HepG2 (cell line): Measurements from ENCODE around the gene SNU13. TPM values are rescaled to one million over a fixed set of nuclear protein-coding genes. Genes with fewer than 3 reads are reported as not detected.

Experiments used
- AHR ChIP-seq: IDR thresholded peaks from 2 replicates; pipeline ENCODE4 v1.6.1; 2018; ENCODE audit warnings: missing genetic modification reagents, missing compliant biosample characterization
- CTCF ChIP-seq: sonication (generic); formaldehyde crosslinking; IDR thresholded peaks from 2 replicates; pipeline ENCODE4 v1.5.0; 2020; ENCODE audit warnings: mild to moderate bottlenecking, missing genetic modification reagents, moderate library complexity
- ESRRA ChIP-seq: sonication (generic); formaldehyde crosslinking; IDR thresholded peaks from 2 replicates; pipeline ENCODE4 v1.5.1; 2020; ENCODE audit warnings: mild to moderate bottlenecking, low read depth, missing genetic modification reagents
- FOXP4 ChIP-seq: sonication (generic); formaldehyde crosslinking; IDR thresholded peaks from 2 replicates; pipeline ENCODE4 v1.4.0; 2020; ENCODE audit warnings: missing genetic modification reagents
- GATAD1 ChIP-seq: IDR thresholded peaks from 2 replicates; pipeline ENCODE4 v1.6.1; 2016; ENCODE audit warnings: missing genetic modification reagents, missing compliant biosample characterization
- HCFC1 ChIP-seq: fragments of 150-350 bp; IDR thresholded peaks from 2 replicates; pipeline ENCODE4 v1.6.1; 2014; ENCODE audit warnings: low read depth, low read length
- HNF4G ChIP-seq, 2 experiments: sonication (generic) in 1 of 2; formaldehyde crosslinking in 1 of 2; IDR thresholded peaks; 2 replicates each; pipeline versions ENCODE4 v1.4.0 to v1.6.1; 2011 to 2020; ENCODE audit warnings: borderline replicate concordance in 2 of 2, low read depth in 2 of 2, mild to moderate bottlenecking in 2 of 2, low read length in 1 of 2, missing genetic modification reagents in 1 of 2, moderate library complexity in 1 of 2
- HNRNPH1 ChIP-seq: fragments of 200-400 bp; formaldehyde crosslinking; optimal IDR thresholded peaks from 2 replicates; pipeline ENCODE3; 2017; ENCODE audit warnings: mild to moderate bottlenecking, low read depth, low read length
- MBD4 ChIP-seq: IDR thresholded peaks from 2 replicates; pipeline ENCODE4 v1.6.1; 2012; ENCODE audit warnings: low read length, inconsistent platforms, borderline replicate concordance
- NFIC ChIP-seq: IDR thresholded peaks from 2 replicates; pipeline ENCODE4 v1.6.1; 2012; ENCODE audit warnings: mild to moderate bottlenecking, low read length, inconsistent platforms
- SRSF9 ChIP-seq: fragments of 200-400 bp; formaldehyde crosslinking; IDR thresholded peaks from 2 replicates; pipeline ENCODE4 v1.6.1; 2018; ENCODE audit warnings: borderline replicate concordance, mild to moderate bottlenecking, low read depth, low read length; ENCODE audit not compliant: insufficient read depth, poor library complexity, severe bottlenecking
- ZMAT3 ChIP-seq: sonication (generic); formaldehyde crosslinking; conservative IDR thresholded peaks from 2 replicates; pipeline ENCODE4 v1.7.0; 2021; ENCODE audit warnings: missing genetic modification reagents
- ZNF121 ChIP-seq: sonication (generic); formaldehyde crosslinking; IDR thresholded peaks from 2 replicates; pipeline ENCODE4 v1.5.0; 2020; ENCODE audit warnings: mild to moderate bottlenecking, missing genetic modification reagents
- ZNF136 ChIP-seq: sonication (generic); formaldehyde crosslinking; IDR thresholded peaks from 2 replicates; pipeline ENCODE4 v1.8.1; 2022; ENCODE audit warnings: low read depth, mild to moderate bottlenecking, moderate library complexity, missing genetic modification reagents
- ZNF678 ChIP-seq: sonication (generic); formaldehyde crosslinking; IDR thresholded peaks from 2 replicates; pipeline ENCODE4 v1.4.0; 2020; ENCODE audit warnings: mild to moderate bottlenecking, missing genetic modification reagents
- ZNF7 ChIP-seq: IDR thresholded peaks from 2 replicates; pipeline ENCODE4 v1.6.1; 2016; ENCODE audit warnings: missing biosample characterization, missing genetic modification reagents
- ZNF781 ChIP-seq: sonication (generic); formaldehyde crosslinking; IDR thresholded peaks from 2 replicates; pipeline ENCODE4 v1.5.1; 2020; ENCODE audit warnings: borderline replicate concordance, mild to moderate bottlenecking, missing genetic modification reagents; ENCODE audit errors: not compliant biosample characterization
- polyA plus RNA-seq, 8 experiments: library from polyadenylated mRNA; depleted of rRNA in 3 of 8; stranded (reverse) in 7 of 8; unstranded in 1 of 8; fragments of >200 nt; fragmentation: Illumina TruSeq in 4 of 8; extraction: Trizol in 4 of 8; gene quantifications; 2 replicates each; pipeline versions ENCODE4 v1.2.1 to v1.2.3, GENCODE V29; 2011 to 2016; ENCODE audit warnings: low read depth in 4 of 8, missing spikeins in 1 of 8, mixed read lengths in 1 of 8; ENCODE audit not compliant: insufficient read depth in 1 of 8
- total RNA-seq, 5 experiments: library from RNA; depleted of rRNA; stranded (reverse); fragments of >200 nt; fragmentation: Illumina TruSeq; extraction: Trizol; gene quantifications; 2 replicates each; pipeline ENCODE4 v1.2.3, GENCODE V29; 2016; ENCODE audit warnings: low read depth in 1 of 5

The SNU13 gene
- total and polyA plus RNA-seq, 2 of the 13 experiments (the other 11 are each of a cell fraction or from before 2014, with no cell fraction given), result 203 to 287 TPM

GRCh38 chr22:41697126-41697775 lies 8.6 kb upstream of the SNU13 start (continued):
- TF ChIP-seq CTCF (CRISPR knock-in tag), result peak; percentile 96
- no peak for TF ChIP-seq ZNF136 (CRISPR knock-in tag)
- TF ChIP-seq NFIC, result no peak
- TF ChIP-seq AHR (CRISPR knock-in tag), result no peak
- TF ChIP-seq ZNF7 (CRISPR knock-in tag), result no peak
- TF ChIP-seq MBD4, result no peak
- TF ChIP-seq FOXP4 (CRISPR knock-in tag), result no peak
- TF ChIP-seq SRSF9, result no peak
- TF ChIP-seq ZNF781 (CRISPR knock-in tag), result peak; percentile 58
- no peak for TF ChIP-seq HCFC1
- TF ChIP-seq ESRRA (CRISPR knock-in tag), result no peak
- TF ChIP-seq HNRNPH1, result no peak
- TF ChIP-seq ZMAT3 (CRISPR knock-in tag), result 0 out of 2 replicates have a peak, but pooled peaks have one; percentile 31
- TF ChIP-seq HNF4G (IDR thresholded peaks at IDR 0.05; ENCODE audit: borderline replicate concordance, low read depth, low read length), result 0 out of 2 replicates have a peak, but pooled peaks have one; percentile 19
- no peak for TF ChIP-seq HNF4G (CRISPR knock-in tag; IDR thresholded peaks at IDR 0.05; ENCODE audit: borderline replicate concordance, low read depth)
- TF ChIP-seq ZNF121, result no peak
- no peak for TF ChIP-seq ZNF678 (CRISPR knock-in tag)
- no peak for TF ChIP-seq GATAD1
